Endometrial microvascular endothelial cells (primary cell): ENCODE results near the gene APOH. TPM values are rescaled to one million over a fixed set of nuclear protein-coding genes. Genes with fewer than 3 reads are reported as not detected.

Experiments used
- in situ Hi-C: cut with HindIII; loops from 2 replicates; pipeline ENCODE4 v1.10.0; 2017; ENCODE audit warnings: low sequenced_read_pairs, low pct_unique_long_range_greater_than_20kb; ENCODE audit errors: inconsistent ontology term
- total RNA-seq: library from RNA; depleted of rRNA; stranded (reverse); fragments of >200 nt; gene quantifications from one replicate; pipeline ENCODE4 v1.2.3, GENCODE V29; 2015; ENCODE audit errors: inconsistent ontology term

The APOH gene
- total RNA-seq, 1 donor from 2014 or later: not detected

DNA sequence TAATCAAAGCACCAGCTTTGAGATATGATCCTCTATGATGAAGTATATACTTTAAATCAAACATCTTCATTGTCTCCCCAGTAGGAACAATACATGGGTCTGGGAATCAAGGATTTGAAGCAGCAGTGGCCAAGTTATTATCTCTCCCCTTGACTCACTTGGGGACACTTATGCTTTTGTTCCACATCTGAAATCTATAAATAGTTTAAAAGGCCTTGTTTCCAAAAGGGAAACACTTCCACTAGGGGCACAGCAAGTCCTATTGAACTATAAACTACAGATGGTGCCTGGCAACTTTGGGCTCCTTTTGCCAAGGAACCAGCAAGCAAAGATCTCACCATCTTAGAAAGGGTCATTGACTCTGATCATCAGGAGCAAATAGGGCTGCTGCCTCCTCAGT is 21.3 kb downstream of the APOH start:
- in situ Hi-C loops: no loop called here

DNA sequence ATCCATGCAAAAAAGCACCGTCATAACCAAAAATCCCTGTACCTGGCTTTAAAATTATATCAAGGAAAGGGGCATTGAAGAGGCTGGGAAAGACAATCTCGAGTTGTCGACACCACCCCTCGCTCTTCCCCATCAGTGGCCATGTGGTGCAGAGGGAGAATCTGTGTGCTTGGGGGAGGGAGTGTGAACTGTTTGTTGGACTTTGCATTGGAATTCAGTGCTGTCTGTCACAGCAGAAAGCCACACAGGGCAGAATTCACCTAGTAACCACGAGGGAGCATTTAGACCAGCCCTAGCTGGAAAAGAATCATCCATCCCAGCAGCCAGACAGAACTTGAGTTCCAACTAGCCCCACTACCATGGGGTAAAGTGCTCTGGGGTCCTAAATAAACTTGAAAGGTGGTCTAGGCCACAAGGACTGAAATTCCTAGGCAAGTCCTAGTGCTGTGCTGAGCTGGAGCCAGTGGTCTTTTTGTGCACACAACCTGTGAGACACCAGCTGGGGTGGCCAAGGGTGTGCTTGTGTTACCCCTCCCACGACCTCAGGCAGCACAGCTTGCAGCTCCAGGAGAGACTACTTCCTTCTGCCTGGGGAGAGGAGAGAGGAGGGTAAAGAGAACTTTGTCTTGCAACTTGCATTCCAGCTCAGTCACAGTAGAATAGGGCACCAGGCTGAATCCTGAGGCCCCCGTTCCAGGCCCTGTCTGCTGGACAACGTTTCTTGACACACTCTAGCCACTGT is 25.8 kb downstream of the APOH start:
- in situ Hi-C loops: no loop called here

DNA sequence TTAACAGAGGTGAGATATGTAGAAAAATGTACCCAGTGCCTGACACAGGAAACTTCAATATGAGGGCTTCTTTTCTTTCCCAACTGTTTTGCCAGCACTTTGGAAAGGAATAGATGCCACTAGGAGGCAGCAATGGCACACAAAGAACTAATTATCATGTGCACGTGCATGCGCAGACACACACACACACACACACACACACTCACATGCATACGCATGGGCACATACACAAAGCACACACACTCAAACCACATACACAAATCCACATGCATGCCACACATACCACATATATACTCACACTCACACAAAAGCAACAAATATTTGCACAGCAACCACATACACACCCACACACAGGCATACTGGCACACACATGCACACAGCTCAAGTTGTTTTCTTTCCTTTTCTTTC is 28.5 kb downstream of the APOH start:
- in situ Hi-C loops: no loop called here

DNA sequence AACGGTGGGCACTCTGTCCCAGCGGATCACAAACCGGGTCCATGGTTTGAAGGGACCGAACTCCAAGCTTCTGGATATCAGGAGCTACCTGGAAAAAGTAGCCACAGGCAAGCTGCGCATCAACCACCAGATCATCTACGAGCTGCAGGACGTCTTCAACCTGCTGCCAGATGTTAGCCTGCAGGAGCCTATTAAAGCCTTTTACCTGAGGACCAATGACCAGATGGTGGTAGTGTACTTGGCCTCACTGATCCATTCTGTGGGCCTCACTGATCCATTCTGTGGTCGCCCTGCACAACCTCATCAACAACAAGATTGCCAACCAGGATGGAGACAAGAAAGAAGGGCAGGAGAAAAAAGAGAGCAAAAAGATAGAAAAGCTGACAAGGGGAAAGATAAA is 31.0 kb downstream of the APOH start:
- in situ Hi-C loops: no loop called here

DNA sequence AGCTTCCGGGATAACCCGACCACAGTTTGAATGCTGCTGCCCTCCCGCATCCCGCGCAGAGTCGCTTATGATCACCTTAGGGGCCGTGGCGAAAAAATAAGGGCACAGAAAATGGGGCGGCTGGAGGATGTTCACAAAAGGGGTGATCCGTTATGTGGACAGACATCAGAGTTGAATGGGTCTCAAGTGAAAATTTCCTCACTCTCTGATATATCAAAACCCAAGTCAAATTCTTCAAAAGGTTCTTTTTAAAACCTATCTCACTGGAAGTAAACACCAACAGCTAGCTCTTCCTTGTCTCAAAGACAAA is 36.9 kb downstream of the APOH start:
- in situ Hi-C loops: no loop called here

DNA sequence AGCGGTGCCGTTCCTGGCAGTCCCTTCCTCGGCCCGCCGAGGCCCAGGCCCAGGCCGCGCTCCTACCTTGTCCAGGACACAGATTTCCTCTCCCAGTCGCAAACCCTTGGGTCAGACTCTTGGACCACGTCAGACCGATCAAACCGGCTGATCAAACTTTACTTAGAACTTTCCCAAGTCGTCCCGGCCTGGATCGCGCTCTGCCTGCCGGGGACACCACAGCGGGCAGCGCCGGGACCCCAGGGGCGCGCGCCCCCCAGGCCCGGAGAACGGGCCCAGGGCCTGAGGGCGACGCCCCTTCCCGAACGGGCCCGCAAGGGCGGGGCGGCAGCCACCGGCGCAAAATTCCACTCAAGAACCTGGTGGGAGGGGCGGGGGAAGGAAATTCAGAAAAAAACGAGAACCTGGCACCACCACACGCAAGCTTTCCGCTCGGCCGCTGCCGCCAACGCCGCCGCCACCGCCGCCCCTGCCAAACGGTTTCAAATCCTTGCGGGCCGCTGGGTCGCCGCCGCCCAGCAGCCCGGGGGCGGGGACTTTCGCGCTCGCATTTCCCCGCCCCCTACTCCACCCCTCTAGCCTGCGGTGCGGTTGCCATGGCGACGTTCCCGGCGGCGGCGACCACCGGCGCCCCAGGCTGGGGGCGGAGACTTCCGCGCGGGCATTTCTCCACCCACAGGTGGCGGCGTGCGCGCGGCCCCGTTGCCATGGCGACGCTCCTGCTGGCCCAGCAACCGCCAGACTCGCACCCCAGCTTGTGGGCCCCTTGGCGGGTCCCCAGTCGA is 37.4 kb downstream of the APOH start, which contains the start of gene CEP112:
TSS of gene CEP112 (minus strand) at position 541 of the 785 bp plus-strand sequence.
- in situ Hi-C loops: no loop called here

DNA sequence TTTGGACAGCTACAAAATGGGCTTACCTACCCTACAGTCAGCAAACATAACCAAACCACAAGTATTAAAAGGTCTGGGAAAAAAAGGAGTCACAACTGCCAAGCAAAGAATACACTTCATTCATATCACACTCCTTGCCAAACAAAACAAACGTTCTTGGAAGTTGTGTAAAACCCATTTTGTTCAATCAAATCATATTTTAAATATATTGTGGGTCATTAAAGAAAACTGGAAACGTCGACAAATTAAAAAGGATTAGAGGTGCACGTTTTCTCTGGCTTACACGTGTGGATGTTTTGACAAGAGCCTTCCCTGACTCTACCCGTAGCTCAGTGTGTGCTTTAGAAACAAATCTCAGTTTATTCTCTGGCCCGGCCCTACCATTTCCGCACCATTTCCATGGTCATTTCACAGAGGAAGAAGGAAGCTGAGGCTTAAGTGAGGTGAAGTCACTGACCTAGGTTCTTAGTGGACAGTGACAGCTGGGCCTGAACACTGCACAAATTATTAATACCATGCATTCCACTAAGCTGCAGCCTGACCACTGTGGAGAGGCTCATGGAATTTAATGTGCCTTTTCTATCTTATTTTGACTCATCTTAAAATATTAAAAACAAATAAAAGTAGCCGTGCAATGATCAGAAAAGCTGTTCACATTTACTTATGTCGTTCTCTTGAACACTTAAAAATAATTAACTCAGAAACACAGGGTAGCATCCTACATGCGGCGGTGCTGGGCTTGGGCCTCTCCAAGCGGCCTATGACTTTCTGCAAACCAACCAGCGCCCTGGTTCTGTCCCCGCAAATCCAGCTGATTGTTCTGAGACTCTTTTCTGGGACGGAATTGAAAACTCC is 38.2 kb downstream of the APOH start:
- in situ Hi-C loops: no loop called here

DNA sequence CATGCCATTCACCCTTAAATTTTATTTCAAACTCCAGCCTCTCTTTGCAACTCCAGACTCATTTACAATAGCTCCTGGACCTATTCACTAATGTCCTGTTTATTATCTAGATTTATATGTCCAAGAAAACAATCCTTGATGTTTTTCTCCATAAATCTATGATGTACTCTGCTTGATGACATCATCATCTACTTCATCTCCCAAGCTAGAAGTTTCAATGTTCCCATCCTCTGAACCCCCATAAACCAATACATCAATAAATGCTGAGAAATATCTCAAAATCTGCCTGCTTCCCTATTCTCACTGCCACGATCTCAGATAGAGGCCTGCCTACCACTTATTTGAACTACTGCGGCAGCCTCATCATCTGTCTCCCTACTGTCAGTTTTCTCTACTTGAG is 41.5 kb downstream of the APOH start:
- in situ Hi-C loops: no loop called here

DNA sequence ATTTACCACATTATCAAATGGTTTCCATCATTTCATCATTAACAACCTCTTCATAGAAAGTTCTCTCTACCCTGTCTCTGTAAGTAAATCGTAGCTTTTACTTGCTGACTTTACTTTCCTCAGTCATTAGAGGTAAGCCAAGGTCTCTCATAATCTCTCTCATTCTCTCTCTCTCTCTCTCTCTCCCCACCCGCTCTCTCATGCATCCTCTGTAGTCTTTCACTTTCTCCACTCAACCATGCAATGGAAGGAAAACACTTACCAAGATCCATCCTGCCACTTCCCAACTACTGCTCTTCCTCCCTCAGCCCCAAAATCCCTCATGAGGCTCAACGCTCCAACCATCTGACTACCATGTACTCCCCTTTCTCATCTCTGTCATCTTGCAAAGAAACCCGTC is 43.4 kb downstream of the APOH start:
- in situ Hi-C loops: no loop called here

DNA sequence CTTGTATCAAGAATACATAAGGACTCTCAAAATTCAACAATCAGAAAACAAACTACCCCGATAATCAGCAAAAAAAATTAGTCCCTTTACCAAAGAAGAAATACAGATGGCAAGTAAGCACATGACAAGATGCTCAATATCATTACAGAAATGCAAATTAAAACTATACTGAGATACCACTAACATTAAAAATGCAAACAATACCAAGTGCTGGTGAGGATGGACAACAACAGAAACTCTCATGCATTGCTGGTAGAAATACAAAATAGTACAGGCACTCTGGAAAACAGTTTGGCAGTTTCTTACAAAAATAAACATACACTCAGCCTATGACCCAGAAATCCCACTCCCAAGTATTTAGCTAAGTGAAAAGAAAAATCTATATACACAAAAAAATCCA is 44.8 kb downstream of the APOH start:
- in situ Hi-C loops: no loop called here

DNA sequence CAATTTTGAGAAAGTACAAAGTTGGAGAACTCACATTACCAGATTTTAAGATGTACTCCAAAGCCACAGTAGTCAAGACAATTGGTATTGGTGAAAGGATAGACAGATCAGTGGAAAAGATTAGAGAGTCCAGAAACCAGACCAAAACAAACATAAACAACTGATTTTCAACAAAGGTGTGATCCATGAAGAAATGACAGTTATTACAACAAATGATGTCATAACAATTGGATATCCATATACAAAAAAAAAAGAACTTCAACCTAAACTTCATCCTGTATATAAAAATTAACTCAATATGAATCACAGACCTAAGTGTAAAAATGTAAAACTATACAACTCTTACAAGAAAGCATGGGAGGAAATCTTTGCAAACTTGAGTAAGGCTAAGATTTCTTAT is 45.7 kb downstream of the APOH start:
- in situ Hi-C loops: no loop called here

DNA sequence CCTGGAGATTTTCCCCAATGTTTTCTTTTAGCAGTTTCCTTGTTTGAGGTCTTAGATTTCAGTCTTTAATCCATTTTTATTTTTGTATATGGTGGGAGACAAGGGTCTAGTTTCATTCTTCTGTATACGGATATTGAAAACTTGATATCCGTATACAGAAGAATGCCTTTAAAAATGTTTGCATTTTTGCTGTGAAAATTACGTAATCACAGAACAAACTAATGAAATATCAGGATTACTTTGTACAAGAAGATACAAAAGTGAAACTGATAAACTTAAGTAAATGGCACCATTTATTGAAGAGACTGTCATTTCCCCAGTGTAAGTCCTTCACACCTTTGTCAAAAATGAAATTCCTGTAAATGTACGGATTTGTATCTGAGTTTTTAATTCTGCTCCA is 50.6 kb downstream of the APOH start:
- in situ Hi-C loops: no loop called here

DNA sequence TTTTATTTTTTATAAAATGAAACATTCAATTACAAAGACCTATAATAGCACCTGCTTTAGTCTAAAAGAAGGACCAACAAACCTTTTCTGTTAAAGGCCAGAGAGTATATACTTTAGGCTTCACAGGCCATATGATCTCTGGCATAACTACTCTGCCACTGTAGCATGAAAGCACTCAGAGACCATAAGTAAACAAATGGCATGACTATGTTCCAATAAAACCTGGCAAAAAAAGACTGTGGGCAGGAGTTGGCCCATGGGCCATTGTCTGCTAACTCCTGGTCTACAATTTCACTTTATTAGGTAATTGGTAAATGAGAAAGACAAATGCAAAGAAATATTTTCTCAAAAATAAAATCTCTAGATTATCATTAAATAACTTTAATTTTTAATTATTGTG is 52.2 kb downstream of the APOH start:
- in situ Hi-C loops: no loop called here

DNA sequence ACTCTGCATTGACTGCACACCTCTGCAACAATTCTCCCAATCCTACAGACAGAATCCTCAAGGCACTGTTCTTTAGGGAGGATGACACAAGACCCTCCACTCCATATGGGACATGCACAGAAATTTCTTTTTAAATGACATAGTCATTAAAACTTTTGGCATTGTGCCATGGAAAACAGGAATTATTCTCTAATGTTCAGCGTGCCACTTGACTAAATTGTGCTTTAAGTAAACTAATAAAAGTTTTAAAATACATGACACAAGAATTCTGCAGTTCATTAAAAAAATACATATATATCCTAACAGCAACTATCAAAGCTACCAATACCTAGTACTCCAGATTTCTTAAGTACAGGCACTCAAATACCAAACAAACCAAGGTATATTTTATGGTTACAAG is 53.3 kb downstream of the APOH start:
- in situ Hi-C loops: no loop called here

DNA sequence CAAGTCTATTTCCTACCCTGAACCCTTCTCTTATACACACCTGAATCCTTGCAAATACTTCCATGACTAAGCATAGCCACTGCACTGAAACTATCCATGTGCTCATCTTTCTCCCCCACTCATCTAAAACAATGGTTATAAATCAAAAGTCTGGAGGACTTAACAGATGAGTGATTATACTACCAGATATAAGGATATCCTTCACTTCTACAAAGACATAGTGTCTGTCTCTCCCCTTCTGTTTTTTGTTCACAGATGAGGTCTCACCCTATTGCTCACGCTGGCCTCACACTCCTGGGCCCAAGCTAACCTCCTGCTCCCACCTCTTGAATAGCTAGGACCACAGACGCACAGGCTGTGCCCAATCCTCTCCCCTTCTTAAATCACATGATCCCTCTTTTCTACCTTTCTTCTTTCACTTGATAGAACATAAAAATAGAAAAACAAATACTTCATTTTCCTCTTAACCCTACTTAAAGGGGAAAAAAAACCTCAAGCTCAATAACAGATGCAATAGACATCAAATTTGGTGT is 56.5 kb downstream of the APOH start:
- in situ Hi-C loops: no loop called here

DNA sequence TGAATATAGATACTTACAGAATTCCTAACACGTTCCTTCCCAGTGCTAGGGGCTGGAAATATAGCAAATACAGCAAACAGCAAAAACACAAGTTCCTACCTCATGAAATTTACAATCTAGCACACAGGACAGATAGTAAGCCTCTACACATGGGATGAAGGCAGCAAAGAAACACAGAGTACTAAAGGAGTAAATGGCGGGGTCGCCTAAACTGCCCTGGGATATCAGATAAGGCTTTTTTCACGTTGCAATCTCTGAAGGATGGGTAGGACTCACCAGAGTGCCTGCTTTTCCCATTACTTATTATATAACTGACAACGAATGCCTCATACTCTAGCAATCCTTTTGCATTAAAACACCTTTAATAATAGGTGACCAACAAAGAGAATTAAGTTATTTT is 57.1 kb downstream of the APOH start:
- in situ Hi-C loops: no loop called here

DNA sequence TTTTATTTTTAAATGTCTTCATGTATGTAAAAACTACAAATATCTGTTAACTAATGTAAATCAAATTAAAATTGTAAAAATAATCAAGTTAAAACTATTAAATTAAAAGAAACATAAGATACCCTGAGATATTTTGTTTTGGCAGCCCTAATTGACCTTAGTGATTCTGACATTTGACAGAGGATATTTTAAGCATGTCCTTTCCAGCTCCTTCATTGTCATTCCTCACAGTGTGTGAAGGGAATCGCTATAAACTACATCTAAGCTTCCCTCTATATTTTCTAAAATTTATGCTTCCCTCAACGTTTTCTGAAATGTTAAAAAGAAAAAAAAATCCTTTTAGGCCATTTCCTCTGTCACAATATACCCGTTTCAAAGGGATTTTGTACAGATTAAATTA is 57.5 kb downstream of the APOH start:
- in situ Hi-C loops: no loop called here

DNA sequence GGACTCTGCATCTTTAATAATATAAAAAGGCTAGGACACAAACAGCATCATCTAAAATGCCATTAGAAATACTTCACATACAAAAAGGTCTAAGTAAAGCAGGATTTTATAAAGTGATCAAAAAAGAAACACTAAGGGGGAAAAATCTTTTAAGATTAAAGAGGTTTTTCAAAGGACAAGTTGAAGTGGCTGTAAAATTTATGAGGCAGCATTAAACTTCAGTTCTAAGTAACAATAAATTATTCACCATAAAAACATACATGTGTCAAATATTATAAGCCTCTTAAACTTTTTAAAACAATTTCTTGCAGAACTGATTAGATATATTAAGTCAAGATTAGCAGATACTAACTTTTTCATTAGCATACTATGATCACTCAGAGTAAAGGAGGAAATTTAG is 58.0 kb downstream of the APOH start:
- in situ Hi-C loops: no loop called here

DNA sequence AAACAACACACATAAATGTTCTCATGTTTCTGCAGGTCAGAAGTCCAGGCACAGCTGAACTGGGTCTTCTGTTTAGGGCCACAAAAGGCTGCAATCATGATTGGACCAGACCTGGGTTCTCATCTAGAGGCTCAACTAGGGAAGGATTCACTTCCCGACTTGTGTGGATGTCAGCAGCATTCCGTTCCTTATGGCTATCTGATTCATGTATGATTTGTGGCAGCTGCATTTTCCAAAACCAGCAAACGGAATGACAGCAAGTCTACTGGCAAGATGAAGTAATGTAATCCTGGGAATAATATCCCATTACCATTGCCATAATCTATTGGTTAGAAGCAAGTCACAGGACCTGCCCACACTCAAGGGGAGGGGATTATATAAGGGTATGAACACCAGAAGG is 59.4 kb downstream of the APOH start:
- in situ Hi-C loops: no loop called here
